ENCODE measurements around the gene ATP6V1C2. TPM values are rescaled to one million over a fixed set of nuclear protein-coding genes. Genes with fewer than 3 reads are reported as not detected.
"Not testable (repeated sequence)": the region's sequence is repeated elsewhere in the genome, so short reads cannot be mapped to it uniquely, and the experiment has no call there.

The ATP6V1C2 gene
- total RNA-seq, 4 donors from 2014 or later = 0.47 to 37.1 (median 0.54) TPM; not detected in 1

GRCh38 chr2:10794876-10795275, 73.4 kb downstream of the ATP6V1C2 start:
- Histone ChIP-seq H3K27me3 (no peaks in the 10 kb centered on the region), H3K9me3 (no peaks in the 10 kb centered on the region), H3K4me1 (no peaks in the 10 kb centered on the region), H3K36me3 (peaks cover 0 to 57% (median 0%) of the 10 kb centered on the region in 3 donors), H3K4me3 (no peak overlapping the region), H3K27ac (no peak overlapping the region)
- no peak for DNase-seq
- no peak for TF ChIP-seq CTCF (IDR thresholded peaks at IDR 0.05)
- TF ChIP-seq POLR2A (IDR thresholded peaks at IDR 0.05) = no peak

- no peak overlapping the region for H3K4me3 ChIP-seq
- no peak overlapping the region for H3K27ac ChIP-seq
- no peaks in the 10 kb centered on the region for H3K4me1 ChIP-seq
- TF ChIP-seq POLR2A (IDR thresholded peaks at IDR 0.05) (no peak), CTCF (IDR thresholded peaks at IDR 0.05) (no peak)
- DNase-seq = no peak
- no peaks in the 10 kb centered on the region for H3K27me3 ChIP-seq
- peaks cover 0 to 59% (median 0%) of the 10 kb centered on the region in 3 donors for H3K36me3 ChIP-seq
- no peaks in the 10 kb centered on the region for H3K9me3 ChIP-seq
Observed at GRCh38 chr2:10795508-10796046, 74.1 kb downstream of the ATP6V1C2 start.

- H3K27ac ChIP-seq = no peak overlapping the region
- no peaks in the 10 kb centered on the region for H3K27me3 ChIP-seq
- TF ChIP-seq POLR2A (IDR thresholded peaks at IDR 0.05) = no peak
- no peak for TF ChIP-seq CTCF (IDR thresholded peaks at IDR 0.05)
- no peak overlapping the region for H3K4me3 ChIP-seq
- DNase-seq = no peak
- peaks cover 0 to 70% (median 0%) of the 10 kb centered on the region in 3 donors for H3K36me3 ChIP-seq
- H3K4me1 ChIP-seq = no peaks in the 10 kb centered on the region
- no peaks in the 10 kb centered on the region for H3K9me3 ChIP-seq
Observed at GRCh38 chr2:10796703-10797102, 75.3 kb downstream of the ATP6V1C2 start.

- Histone ChIP-seq H3K36me3 (peaks cover 0 to 58% (median 0%) of the 10 kb centered on the region in 3 donors), H3K27ac (no peak overlapping the region), H3K4me3 (no peak overlapping the region), H3K27me3 (no peaks in the 10 kb centered on the region), H3K4me1 (no peaks in the 10 kb centered on the region), H3K9me3 (no peaks in the 10 kb centered on the region)
- no peak for DNase-seq
- TF ChIP-seq POLR2A (IDR thresholded peaks at IDR 0.05) (no peak), CTCF (IDR thresholded peaks at IDR 0.05) (no peak)
Observed at GRCh38 chr2:10798783-10799182, 77.4 kb downstream of the ATP6V1C2 start.

GRCh38 chr2:10800163-10800562, 78.7 kb downstream of the ATP6V1C2 start:
- Histone ChIP-seq H3K36me3 (peaks cover 0 to 51% (median 0%) of the 10 kb centered on the region in 3 donors), H3K4me3 (no peak overlapping the region), H3K27me3 (no peaks in the 10 kb centered on the region), H3K27ac (no peak overlapping the region), H3K9me3 (no peaks in the 10 kb centered on the region), H3K4me1 (no peaks in the 10 kb centered on the region)
- TF ChIP-seq POLR2A (IDR thresholded peaks at IDR 0.05) (no peak), CTCF (IDR thresholded peaks at IDR 0.05) (no peak)
- no peak for DNase-seq

- H3K9me3 ChIP-seq = no peaks in the 10 kb centered on the region
Observed at GRCh38 chr2:10802657-10803056, 81.2 kb downstream of the ATP6V1C2 start.

GRCh38 chr2:10805990-10806389, 84.6 kb downstream of the ATP6V1C2 start:
- H3K4me3 ChIP-seq, H3K36me3 ChIP-seq, H3K27ac ChIP-seq, DNase-seq, H3K9me3 ChIP-seq, H3K27me3 ChIP-seq: not testable (repeated sequence)
- H3K4me1 ChIP-seq = peaks cover 0 to 20% (median 5%) of the 10 kb centered on the region in 4 donors

More at GRCh38 chr2:10802657-10803056, 81.2 kb downstream of the ATP6V1C2 start:
- TF ChIP-seq POLR2A (IDR thresholded peaks at IDR 0.05) (no peak), CTCF (IDR thresholded peaks at IDR 0.05) (no peak)
- H3K27ac ChIP-seq = no peak overlapping the region
- no peak overlapping the region for H3K4me3 ChIP-seq
- no peaks in the 10 kb centered on the region for H3K27me3 ChIP-seq
- peaks cover 0 to 2% (median 0%) of the 10 kb centered on the region in 4 donors for H3K4me1 ChIP-seq
- H3K36me3 ChIP-seq = peaks cover 0 to 29% (median 0%) of the 10 kb centered on the region in 3 donors
- DNase-seq = no peak
